GM18907 (cell line): Measurements from ENCODE around the gene UBD.

Experiments used
- ATAC-seq: cut with Tn5 transposase; IDR thresholded peaks from one replicate; pipeline ENCODE4 v1.9.1; 2021; ENCODE audit warnings: mild to moderate bottlenecking, moderate library complexity; ENCODE audit not compliant: unreplicated experiment

The UBD gene

GRCh38 chr6:29559524-29560287, at the start of gene UBD:
UBD (minus strand) TSS chr6:29559732; CDS start chr6:29559701, 31 bp downstream.
- ATAC-seq: no peak

GRCh38 chr6:29608131-29608530, 48.6 kb upstream of the UBD start:
- ATAC-seq: no peak

GRCh38 chr6:29603930-29604329, 44.4 kb upstream of the UBD start:
- no peak for ATAC-seq

- ATAC-seq: no peak
Observed at GRCh38 chr6:29603456-29603855, 43.9 kb upstream of the UBD start.

- ATAC-seq: no peak
Observed at GRCh38 chr6:29602564-29603361, 43.2 kb upstream of the UBD start.

- no peak for ATAC-seq
Observed at GRCh38 chr6:29598172-29598747, 38.7 kb upstream of the UBD start.

GRCh38 chr6:29597184-29597583, 37.7 kb upstream of the UBD start:
- ATAC-seq: no peak

GRCh38 chr6:29596381-29596900, 36.9 kb upstream of the UBD start:
- ATAC-seq: no peak

GRCh38 chr6:29593199-29593855, 33.8 kb upstream of the UBD start:
- ATAC-seq: no peak

- no peak for ATAC-seq
Observed at GRCh38 chr6:29591677-29592076, 32.1 kb upstream of the UBD start.

- ATAC-seq: no peak
Observed at GRCh38 chr6:29590218-29590808, 30.8 kb upstream of the UBD start.

GRCh38 chr6:29589423-29590048, 30.0 kb upstream of the UBD start:
- no peak for ATAC-seq

GRCh38 chr6:29584821-29585220, 25.3 kb upstream of the UBD start, which contains the start of gene OR2H2:
OR2H2 (plus strand) TSS chr6:29585121; CDS start chr6:29587945, 2,824 bp downstream.
- ATAC-seq: no peak

GRCh38 chr6:29577544-29577943, 18.0 kb upstream of the UBD start:
- ATAC-seq: no peak

- ATAC-seq: no peak
Observed at GRCh38 chr6:29576056-29576455, 16.5 kb upstream of the UBD start.

- no peak for ATAC-seq
Observed at GRCh38 chr6:29567991-29568390, 8.5 kb upstream of the UBD start.

GRCh38 chr6:29567541-29567940, 8.0 kb upstream of the UBD start:
- no peak for ATAC-seq

- no peak for ATAC-seq
Observed at GRCh38 chr6:29566856-29567255, 7.3 kb upstream of the UBD start.

- no peak for ATAC-seq
Observed at GRCh38 chr6:29564875-29565274, 5.3 kb upstream of the UBD start.

- ATAC-seq: no peak
Observed at GRCh38 chr6:29563435-29563965, 4.0 kb upstream of the UBD start.
